ENCODE measurements around the gene SPDYE2.
"Not testable (repeated sequence)": the region's sequence is repeated elsewhere in the genome, so short reads cannot be mapped to it uniquely, and the experiment has no call there.

- TF ChIP-seq CTCF (IDR thresholded peaks at IDR 0.05; ENCODE audit: poor library complexity); EZH2phosphoT487 (IDR thresholded peaks at IDR 0.05; ENCODE audit: low read depth, severe bottlenecking, unreplicated experiment): not testable (repeated sequence)
These were observed 35.1 kb upstream of the SPDYE2 start for GRCh38 chr7:102515889-102516288.

Data from hepatocyte (in vitro differentiated cells).